DLD1 (cell line): Measurements from ENCODE around the gene MORN3.
"Not testable (repeated sequence)": the region's sequence is repeated elsewhere in the genome, so short reads cannot be mapped to it uniquely, and the experiment has no call there.

Source experiments
- in situ Hi-C: cut with HindIII; loops from 2 replicates; pipeline ENCODE4 v1.10.0; 2017; ENCODE audit warnings: low sequenced_read_pairs

Gene MORN3

DNA sequence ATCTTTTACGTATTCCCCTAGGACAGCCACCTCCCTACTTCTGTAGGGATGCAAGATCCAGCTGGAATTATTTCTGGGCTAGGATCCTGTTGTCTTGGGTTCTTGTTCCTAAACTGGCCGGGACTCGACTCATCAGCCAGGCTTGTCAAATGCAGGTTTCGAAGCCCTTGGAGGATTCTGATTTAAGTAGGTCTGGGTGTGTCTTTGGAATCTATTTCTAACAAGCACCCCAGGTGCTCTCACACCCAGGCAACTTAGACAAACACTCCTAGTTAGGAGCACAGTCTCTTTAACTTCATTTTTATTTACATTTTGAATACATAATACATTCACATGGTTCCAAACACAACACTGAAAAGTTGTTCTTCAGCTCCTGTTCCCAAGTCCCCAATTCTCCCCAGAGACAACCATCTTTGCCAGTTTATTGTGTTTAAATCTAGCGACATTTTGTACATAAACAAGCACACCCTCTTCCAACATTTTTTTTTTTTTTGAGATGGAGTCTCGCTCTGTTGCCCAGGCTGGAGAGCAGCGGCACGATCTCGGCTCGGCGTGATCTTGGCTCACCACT lies 20.9 kb downstream of the MORN3 start:
- in situ Hi-C loops: no loop called here

DNA sequence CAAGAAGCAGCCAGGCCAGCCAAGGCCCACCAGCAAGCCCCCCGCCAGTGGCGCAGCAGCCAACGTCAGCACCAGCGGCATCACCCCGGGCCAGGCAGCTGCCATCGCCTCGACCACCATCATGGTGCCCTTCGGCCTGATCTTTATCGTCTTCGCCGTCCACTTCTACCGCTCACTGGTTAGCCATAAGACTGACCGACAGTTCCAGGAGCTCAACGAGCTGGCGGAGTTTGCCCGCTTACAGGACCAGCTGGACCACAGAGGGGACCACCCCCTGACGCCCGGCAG lies 28.2 kb downstream of the MORN3 start:
- in situ Hi-C loops: no loop called here

DNA sequence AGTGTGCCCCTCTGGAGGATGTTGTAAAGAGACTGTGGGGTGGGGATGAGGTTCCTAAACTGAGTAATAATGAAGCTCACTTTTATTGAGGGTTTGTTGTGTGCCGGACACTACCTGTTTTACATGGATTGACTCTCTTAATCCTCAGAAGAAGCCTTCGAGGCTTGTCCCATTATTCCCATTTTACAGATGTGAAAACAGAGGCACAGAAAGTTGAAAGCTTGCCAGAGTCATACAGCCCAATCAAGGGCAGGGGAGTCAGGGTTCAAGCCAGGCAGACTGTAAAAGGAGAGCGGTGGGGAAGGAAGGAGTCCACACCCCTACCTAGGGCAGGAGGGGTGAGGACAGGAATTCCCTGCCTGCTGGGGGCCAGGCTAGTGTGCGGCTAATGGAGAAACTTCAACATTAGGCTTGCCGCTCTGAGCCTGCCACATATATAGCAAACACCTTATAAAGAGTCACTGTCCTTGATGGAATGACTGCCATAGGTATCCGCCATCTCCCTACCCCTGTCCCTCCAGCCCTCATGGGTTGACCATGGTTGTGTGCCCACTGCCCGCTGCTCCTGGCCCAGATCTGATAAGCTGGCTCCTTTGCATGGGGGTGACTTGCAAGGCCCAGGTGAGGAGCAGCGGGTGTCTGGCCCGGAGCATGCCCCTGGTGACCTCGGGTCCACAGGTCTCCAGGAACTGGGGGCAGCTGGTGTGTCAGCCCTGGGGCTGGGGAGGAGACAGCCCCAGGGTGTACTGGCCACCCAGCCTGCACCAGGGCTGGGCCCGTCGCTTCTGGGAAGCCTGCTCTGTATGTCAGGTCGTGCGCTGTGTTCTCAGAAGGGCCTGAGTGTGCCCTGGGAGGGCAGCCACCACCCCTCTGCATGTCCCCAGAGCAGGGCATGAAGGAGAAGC lies 30.9 kb downstream of the MORN3 start:
- in situ Hi-C loops: no loop called here

DNA sequence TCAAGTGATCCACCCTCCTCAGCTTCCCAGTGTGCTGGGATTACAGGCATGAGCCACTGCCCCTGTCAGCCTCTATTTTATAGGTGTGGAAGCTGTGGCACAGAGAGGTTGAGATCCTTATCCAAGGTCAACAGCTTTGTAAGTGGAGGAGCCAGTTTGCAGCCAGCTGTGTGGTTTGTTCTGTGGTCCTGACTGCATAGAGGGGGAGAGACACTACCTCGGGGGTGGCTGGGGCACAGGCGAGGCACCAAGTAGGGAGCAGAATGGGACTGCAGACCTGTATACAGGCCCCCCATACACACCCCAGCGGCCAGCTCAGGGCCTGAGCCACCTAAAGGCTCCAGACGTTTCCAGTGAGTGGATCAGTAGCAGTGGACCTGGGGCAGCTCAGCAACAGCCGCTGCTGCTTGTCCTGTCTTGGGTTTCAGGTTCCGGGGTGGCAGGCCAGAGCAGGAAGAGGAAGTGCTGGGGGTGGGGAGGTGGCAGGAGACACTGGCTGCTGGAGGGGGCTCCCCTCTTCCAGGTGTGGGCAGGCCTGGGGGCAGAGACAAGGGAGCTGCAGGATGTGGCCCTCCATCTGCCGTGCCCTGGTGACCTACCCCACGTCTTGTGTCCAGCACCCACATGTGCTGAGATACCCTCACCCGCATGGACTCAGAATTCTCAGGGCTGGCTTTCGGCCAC lies 32.1 kb downstream of the MORN3 start:
- in situ Hi-C loops: no loop called here

DNA sequence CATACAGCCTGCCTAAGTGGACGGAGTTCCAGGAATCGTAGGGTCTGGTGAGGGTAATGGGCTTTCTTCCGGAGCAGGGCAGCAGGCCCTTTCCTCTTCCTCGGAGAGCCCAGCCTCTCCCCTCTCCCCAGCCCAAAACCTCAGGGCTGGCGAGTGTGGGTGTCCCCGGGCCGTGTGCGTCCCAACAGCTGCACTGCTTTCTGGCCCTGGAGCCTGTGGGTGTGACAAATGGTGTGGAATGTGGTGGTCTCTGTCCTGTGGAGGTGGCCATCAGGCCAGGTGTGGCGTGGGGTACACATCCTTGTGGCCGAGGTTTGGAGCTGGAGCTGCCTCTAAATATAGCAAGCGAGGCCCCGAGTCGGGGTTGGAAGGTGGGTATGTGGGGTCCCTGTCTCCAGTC lies 34.6 kb downstream of the MORN3 start:
- in situ Hi-C loops: no loop called here

DNA sequence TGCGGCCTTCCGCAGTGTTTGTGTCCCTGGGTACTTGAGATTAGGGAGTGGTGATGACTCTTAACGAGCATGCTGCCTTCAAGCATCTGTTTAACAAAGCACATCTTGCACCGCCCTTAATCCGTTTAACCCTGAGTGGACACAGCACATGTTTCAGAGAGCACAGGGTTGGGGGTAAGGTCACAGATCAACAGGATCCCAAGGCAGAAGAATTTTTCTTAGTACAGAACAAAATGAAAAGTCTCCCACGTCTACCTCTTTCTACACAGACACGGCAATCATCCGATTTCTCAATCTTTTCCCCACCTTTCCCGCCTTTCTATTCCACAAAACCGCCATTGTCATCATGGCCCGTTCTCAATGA lies 35.6 kb downstream of the MORN3 start:
- in situ Hi-C loops: not testable (repeated sequence)

DNA sequence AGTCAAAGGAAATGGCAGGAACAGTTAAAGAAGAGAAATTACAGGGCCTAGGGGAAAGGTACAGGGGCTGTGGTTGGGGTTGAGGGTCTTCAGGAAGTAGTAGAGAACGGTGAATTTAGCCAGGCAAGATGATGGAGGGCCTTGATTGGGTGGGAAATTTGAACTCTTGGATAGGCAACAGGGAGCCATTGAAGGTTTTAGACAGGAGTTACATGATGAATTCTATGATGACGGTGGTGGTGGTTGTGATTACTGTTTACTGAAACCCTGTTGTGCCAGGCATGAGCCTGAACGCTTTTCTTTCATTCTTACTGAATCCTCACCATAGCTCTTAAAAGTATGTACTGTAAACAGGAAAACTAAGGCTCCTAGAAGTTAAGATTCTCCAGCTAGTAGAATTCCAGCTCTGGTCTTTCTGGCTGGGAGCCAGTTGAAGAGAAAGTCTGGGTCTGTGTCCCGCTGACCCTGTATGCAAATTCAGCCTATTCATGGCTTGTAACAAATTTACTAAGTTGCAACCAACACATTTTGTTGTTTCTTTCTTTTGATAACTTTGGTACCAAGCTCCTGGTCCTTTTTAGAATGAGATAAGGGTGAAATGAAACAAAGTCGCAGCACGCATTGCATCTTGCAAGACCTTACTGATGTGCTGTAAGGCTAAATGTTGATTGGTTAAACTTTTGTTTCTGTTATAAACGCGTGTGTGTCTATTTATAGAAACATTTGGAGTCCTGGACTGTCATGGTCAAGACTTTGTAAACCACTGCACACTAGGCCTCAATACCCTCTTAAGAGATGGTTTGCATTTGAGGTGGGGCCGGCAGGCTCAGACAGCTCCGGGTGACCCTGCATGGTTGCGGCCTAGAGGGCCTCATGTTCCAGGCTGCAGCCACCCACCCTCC lies 37.1 kb downstream of the MORN3 start:
- in situ Hi-C loops: no loop called here

DNA sequence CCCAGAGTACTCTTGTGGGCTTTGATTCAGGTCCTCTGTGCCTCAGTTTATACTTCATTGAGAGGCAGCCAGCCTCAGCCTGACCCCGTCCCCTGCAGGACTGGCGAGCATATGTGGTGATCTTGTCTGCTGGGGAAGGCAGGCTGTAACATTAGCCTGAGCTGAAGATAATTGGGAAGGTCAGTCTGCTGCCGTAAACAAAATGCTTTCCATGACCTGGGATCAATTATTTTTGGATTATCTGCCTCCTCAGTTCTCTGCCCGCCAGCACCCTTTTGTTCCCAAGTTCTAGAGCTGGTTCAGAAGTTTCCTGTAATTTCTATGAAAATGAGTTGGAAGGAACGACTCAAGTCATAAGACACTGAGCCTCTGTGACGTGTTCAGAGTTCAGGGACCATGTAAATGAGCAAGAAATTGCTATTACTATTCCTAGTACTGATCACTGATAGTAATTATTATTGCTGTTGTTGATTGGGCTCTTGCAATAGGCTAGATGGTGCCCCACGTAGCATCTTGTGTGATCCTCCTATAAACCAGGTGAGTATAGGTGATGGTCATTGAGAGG lies 38.6 kb downstream of the MORN3 start:
- in situ Hi-C loops: no loop called here

DNA sequence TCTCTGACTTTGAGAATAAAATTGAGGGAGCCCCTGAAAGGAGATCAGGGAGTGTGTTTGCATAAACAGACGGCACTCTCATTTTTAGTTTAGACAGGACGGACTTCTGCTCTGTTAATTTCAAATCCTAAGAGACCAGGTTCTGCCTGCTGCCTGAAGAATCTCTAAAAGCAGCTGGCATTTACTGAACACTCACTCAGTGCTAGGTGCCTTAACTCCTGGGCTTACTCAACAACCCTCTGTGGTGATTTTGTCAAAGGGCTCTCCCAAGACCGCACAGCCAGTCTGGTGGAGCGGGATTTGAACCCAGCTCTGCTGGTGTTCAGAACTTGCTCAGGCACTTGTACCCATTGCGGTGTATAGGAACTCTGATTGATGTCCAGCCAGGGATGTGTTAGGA lies 40.9 kb downstream of the MORN3 start:
- in situ Hi-C loops: no loop called here

DNA sequence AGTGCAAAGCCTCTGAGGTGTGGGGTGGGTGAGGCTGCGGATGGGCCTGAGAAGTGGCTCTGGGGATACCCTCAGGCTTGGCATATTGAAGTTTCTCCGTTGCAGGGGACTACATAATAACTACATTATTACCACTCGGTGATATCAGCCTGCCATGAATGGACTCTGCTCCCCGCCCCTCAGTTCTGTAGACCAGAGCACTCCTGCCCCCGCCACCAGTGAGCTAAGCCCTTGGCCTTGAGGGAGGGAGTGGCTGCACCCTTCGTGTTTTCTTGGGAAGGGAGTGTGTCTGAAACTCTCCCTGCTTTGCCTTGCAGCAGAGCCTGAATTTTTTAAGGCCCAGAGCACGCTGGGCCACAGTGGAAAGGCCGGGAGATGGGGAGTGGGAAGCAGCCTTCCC lies 41.4 kb downstream of the MORN3 start:
- in situ Hi-C loops: no loop called here

DNA sequence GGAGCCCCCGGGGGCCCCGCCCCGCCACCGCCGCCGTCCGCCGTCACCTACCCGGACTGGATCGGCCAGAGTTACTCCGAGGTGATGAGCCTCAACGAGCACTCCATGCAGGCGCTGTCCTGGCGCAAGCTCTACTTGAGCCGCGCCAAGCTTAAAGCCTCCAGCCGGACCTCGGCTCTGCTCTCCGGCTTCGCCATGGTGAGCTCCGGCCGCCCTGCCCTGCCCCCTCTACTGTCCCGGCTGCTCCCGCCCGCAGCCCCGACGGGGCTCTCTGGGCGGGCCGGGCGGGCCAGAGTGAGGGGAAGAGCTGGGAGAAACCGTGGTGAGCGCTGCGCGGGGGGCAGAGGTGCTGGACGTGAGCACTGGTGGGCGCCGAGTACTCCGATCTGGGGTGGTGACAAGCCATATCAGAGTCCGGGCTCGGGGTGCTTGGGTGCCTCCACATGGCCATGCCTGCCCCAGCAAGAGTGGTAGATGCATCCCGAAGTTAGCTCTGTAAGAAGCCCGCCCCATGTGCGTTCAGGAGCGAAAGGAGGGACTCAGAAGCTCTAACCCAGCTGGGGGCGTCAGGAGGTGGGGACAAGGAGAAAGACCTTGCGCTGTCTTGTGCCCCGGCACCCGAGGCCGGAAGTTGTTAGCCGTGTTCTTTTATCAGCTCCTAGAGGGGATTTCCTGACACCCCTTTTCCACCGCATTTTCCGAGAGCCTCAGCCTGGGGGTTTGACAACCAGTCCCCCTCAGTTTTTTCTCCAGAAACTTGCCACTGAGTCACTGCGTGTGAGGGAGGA lies 42.4 kb downstream of the MORN3 start:
- in situ Hi-C loops: no loop called here

DNA sequence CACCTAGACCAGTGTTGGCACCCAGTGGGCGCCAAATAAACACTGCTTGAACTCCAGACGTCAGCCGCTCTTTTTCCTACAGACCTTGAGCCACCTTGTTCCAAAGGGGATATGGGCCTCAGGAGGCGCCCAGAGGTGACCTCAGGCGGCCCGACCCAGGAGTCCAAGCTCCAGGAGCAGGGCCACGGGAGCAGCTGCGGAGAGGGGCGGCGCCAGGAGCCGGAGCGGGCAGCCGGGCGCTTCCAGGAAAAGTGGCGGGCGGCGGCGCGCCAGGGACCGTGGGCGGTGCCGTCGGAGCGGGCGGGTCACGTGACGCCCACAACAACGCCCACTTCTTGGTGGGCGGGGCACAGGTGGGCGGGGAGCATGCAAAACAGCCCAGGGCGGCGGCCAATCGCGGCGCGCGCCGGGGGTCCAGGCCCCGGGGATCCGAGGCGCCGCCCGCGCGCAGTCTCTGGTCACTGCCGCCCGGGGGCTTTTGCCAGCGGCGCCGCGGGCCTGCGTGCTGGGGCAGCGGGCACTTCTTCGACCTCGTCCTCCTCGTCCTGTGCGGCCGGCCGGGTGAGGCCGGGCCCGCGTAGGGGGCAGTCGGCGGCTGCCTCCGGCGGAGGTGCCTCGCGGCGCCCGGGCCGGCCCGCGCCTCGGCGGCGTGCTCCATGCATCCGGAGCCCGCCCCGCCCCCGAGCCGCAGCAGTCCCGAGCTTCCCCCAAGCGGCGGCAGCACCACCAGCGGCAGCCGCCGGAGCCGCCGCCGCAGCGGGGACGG lies 43.2 kb downstream of the MORN3 start, which contains the start of gene ORAI1:
Gene ORAI1 (plus strand): TSS at position 444 of the 766 bp plus-strand sequence.
- in situ Hi-C loops: no loop called here

DNA sequence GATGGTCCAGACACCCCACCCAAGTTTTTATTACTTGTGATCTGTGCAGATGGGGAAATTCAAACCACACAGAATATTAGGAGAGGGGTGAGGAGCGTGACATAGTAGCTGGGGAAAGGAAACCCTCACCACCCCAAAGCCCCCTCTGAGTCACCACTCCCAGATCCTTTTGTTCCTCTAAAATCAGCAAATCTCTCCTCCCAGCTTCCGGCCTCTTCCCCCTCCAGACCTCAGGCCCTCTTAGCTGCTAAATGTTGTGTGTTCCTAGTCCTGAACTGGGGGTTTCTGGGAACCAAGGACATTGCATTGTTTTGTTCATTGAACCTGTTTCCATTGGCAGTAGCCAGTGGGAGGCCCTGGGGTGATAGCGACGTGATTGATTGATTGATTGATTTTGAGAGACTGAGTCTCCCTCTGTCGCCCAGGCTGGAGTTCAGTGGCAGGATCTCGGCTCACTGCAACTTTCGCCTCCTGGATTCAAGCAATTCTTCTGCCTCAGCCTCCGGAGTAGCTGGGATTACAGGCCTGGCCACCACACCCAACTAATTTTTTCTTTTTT lies 49.0 kb downstream of the MORN3 start:
- in situ Hi-C loops: no loop called here

DNA sequence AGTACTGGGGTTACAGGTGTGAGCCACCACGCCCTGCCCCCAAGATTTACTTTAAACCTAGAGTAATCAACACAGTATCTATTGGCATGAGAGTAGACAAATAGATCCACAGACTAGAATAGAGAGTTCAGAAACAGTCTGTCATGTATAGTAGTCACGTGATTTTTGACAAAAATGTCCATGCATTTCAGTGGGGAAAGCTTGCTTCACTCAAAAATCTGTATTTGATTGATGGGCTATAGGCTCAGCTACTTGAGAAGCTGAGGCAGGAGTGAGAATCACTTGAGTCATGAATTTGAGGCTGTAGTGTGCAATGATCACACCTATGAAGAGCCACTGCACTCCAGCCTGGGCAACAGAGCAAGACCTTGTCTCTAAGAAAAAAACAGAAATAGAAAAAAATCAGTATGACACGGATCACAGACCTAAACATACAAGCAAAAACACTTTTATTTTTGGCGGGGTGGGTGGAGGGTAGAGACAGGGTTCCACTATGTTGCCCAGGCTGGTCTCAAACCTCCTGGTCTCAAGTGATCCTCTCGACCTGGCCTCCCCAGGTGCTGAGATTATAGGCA lies 50.7 kb downstream of the MORN3 start:
- in situ Hi-C loops: loop anchor here (5.0 kb wide), 1 partner anchor 41 kb away; no protein-coding TSS in a partner anchor

DNA sequence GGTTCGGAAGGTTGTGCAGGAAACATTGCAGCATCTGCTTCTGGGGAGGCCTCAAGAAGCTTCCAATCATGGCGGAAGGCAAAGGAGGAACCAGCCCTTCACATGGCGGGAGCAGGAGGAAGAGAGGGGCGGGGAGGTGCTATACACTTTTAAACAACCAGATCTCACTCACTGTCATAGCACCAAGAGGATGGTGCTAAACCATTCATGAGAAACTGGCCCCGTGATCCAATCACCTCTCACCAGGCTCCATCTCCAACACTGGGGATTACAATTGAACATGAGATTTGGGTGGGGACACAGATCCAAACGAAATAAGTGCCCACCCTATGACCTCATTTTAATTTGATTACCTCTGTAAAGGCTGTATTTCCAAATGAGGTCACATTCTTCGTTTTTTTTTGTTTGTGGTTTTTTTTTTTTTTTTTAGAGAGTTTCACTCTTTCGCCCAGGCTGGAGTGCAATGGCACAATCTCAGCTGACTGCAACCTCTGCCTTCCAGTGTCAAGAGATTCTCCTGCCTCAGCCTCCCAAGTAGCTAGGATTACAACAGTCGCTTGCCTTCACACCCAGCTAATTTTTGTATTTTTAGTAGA lies 54.5 kb downstream of the MORN3 start:
- in situ Hi-C loops: loop anchor here (5.0 kb wide), 1 partner anchor 38 kb away; no protein-coding TSS in a partner anchor

DNA sequence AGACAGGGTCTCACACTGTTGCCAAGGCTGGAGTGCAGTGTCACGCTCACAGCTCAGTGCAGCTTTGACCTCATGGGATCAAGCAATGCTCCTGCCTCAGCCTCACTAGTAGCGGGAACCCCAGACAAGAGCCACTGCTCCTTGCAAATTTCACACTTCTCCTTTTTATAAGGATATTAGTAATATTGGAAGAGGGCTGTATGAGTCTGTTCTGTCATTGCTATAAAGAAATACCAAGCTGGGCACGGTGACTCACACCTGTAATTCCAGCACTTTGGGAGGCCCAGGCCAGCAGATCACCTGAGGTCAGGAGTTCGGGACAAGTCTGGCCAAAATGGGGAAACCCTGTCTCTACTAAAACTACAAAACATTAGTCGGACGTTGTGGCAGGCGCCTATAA lies 56.0 kb downstream of the MORN3 start:
- in situ Hi-C loops: no loop called here

DNA sequence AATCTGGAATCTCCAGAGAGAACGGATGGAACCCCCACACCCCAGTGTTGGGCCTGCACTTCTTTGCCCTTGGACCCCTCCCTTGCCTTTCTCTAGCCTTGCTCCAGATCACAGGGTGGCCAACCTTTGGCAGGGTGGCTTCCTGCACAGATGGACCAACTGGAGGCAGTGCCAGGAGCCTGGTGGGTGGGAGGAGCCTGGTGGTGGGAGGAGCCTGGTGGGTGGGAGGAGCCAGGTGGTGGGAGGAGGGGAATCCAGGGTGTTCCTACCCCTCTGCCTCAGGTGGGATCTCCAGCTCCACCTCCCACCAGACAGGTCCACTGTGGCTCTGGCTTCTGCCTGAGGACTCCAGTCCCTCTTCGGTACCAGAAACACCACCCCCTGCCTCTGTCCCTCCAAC lies 58.1 kb downstream of the MORN3 start:
- in situ Hi-C loops: no loop called here
